Measurements from ENCODE around the gene MAP3K10. TPM values are rescaled to one million over a fixed set of nuclear protein-coding genes. Genes with fewer than 3 reads are reported as not detected.

MAP3K10 gene
- total and polyA plus RNA-seq, 2 donors from 2014 or later = 15.0 to 17.3 TPM

- Histone ChIP-seq H3K4me3 (ENCODE audit: low read length in 3 of 3) (no peak overlapping the region), H3K9me3 (ENCODE audit: control insufficient read depth in 2 of 3, insufficient read depth in 1 of 3, low read length in 3 of 3) (no peaks in the 10 kb centered on the region), H3K9ac (ENCODE audit: low read length in 3 of 3) (no peak overlapping the region), H3K27me3 (ENCODE audit: control insufficient read depth, insufficient read depth, low read length) (no peaks in the 10 kb centered on the region), H3K27ac (ENCODE audit: low read depth in 2 of 2, low read length in 2 of 2) (no peak overlapping the region), H3K36me3 (ENCODE audit: control insufficient read depth in 2 of 3, insufficient read depth in 3 of 3, low read length in 3 of 3) (peaks cover 4 to 53% (median 26%) of the 10 kb centered on the region in 3 donors), H3K4me1 (ENCODE audit: control insufficient read depth in 2 of 3, insufficient read depth in 2 of 3, low read depth in 1 of 3, low read length in 3 of 3) (peaks cover 0 to 13% (median 9%) of the 10 kb centered on the region in 3 donors)
- no peak for FAIRE-seq
- TF ChIP-seq, protein P1, sequence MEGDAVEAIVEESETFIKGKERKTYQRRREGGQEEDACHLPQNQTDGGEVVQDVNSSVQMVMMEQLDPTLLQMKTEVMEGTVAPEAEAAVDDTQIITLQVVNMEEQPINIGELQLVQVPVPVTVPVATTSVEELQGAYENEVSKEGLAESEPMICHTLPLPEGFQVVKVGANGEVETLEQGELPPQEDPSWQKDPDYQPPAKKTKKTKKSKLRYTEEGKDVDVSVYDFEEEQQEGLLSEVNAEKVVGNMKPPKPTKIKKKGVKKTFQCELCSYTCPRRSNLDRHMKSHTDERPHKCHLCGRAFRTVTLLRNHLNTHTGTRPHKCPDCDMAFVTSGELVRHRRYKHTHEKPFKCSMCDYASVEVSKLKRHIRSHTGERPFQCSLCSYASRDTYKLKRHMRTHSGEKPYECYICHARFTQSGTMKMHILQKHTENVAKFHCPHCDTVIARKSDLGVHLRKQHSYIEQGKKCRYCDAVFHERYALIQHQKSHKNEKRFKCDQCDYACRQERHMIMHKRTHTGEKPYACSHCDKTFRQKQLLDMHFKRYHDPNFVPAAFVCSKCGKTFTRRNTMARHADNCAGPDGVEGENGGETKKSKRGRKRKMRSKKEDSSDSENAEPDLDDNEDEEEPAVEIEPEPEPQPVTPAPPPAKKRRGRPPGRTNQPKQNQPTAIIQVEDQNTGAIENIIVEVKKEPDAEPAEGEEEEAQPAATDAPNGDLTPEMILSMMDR (IDR thresholded peaks at IDR 0.05; ENCODE audit: borderline replicate concordance, extremely low read depth, insufficient read depth) = no peak
- DNase-seq = peak in 1 of 5 donors; percentile 73
- intact Hi-C loops (cut with DNase I) = no loop called here
These were observed 44.2 kb downstream of the MAP3K10 start for GRCh38 chr19:40235238-40236025.

GRCh38 chr19:40236026-40236355 lies 44.8 kb downstream of the MAP3K10 start:
- Histone ChIP-seq H3K4me1 (ENCODE audit: control insufficient read depth in 2 of 3, insufficient read depth in 2 of 3, low read depth in 1 of 3, low read length in 3 of 3) (peaks cover 0 to 10% (median 9%) of the 10 kb centered on the region in 3 donors), H3K9me3 (ENCODE audit: control insufficient read depth in 2 of 3, insufficient read depth in 1 of 3, low read length in 3 of 3) (no peaks in the 10 kb centered on the region), H3K4me3 (ENCODE audit: low read length in 3 of 3) (no peak overlapping the region), H3K27ac (ENCODE audit: low read depth in 2 of 2, low read length in 2 of 2) (no peak overlapping the region), H3K9ac (ENCODE audit: low read length in 3 of 3) (no peak overlapping the region), H3K36me3 (ENCODE audit: control insufficient read depth in 2 of 3, insufficient read depth in 3 of 3, low read length in 3 of 3) (peaks cover 4 to 56% (median 27%) of the 10 kb centered on the region in 3 donors), H3K27me3 (ENCODE audit: control insufficient read depth, insufficient read depth, low read length) (no peaks in the 10 kb centered on the region)
- TF ChIP-seq, protein P1 (IDR thresholded peaks at IDR 0.05; ENCODE audit: borderline replicate concordance, extremely low read depth, insufficient read depth) = no peak
- DNase-seq (no peak), FAIRE-seq (no peak)
- intact Hi-C loops (cut with DNase I) = no loop called here

DNA sequence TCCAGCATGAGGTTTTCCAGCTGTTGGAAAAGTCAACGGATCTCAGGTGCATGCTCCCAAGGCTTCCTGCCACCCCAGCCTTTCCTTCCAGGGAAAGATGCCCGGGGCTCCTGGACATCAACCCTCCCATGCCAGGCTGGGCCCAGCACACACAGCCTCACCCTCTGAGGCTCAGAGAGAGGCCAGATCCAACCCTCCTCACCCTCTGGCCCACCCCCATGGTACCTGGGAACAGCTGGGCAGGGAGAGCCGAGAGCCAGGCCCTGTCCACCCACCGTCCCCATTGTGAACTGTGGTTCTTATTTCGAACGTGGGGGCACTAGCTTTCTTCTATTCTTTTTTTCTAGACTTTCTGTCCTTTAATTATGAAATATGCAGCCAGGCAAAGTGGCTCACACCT lies 45.1 kb downstream of the MAP3K10 start:
- Histone ChIP-seq H3K27me3 (ENCODE audit: control insufficient read depth, insufficient read depth, low read length) (no peaks in the 10 kb centered on the region), H3K27ac (ENCODE audit: low read depth in 2 of 2, low read length in 2 of 2) (no peak overlapping the region), H3K9ac (ENCODE audit: low read length in 3 of 3) (no peak overlapping the region), H3K9me3 (ENCODE audit: control insufficient read depth in 2 of 3, insufficient read depth in 1 of 3, low read length in 3 of 3) (no peaks in the 10 kb centered on the region), H3K4me3 (ENCODE audit: low read length in 3 of 3) (no peak overlapping the region), H3K36me3 (ENCODE audit: control insufficient read depth in 2 of 3, insufficient read depth in 3 of 3, low read length in 3 of 3) (peaks cover 4 to 56% (median 30%) of the 10 kb centered on the region in 3 donors), H3K4me1 (ENCODE audit: control insufficient read depth in 2 of 3, insufficient read depth in 2 of 3, low read depth in 1 of 3, low read length in 3 of 3) (peaks cover 0 to 9% (median 7%) of the 10 kb centered on the region in 3 donors)
- DNase-seq (peak in 1 of 5 donors; percentile 54), FAIRE-seq (no peak)
- TF ChIP-seq, protein P1 (IDR thresholded peaks at IDR 0.05; ENCODE audit: borderline replicate concordance, extremely low read depth, insufficient read depth) = no peak
- intact Hi-C loops (cut with DNase I) = no loop called here
